ENCODE data around the gene CCDC71L.
"Not testable (repeated sequence)": the region's sequence is repeated elsewhere in the genome, so short reads cannot be mapped to it uniquely, and the experiment has no call there.

CCDC71L gene

DNA sequence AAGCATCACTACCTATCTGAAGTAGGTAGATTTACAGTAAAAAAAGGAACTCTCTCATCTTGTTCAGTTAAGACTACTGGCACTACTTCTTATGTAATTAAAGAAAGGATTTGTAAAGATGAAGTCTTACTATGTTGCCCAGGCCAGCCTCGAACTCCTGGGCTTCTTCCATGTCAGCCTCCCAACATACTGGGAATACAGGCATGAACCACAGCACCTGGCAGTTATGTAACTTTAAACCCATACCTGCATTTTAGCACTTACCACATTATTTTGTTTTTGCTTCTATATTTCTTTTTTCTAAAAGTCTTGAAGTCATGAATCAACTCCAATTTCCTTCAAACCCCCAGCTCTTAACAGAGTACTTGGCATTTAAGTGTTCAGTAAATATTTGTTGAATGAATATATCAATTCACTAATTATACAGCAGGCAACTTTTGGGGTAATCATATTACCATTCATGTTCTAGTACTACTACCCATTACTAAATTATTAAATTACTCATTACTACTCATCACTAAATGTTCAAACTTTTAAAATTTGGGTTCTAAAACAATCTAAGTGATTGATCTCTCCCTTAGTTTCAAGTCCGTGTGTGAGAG lies 31.6 kb upstream of the CCDC71L start:
- no peak for ATAC-seq
- no peak for TF ChIP-seq ZFP30 (CRISPR knock-in tag; IDR thresholded peaks at IDR 0.05)
- no peak for TF ChIP-seq ESRRG (CRISPR knock-in tag; IDR thresholded peaks at IDR 0.05)
- no peak for TF ChIP-seq TOX (CRISPR knock-in tag; IDR thresholded peaks at IDR 0.05; ENCODE audit: borderline replicate concordance)
- TF ChIP-seq CSDC2 (CRISPR knock-in tag; IDR thresholded peaks at IDR 0.05): no peak
- TF ChIP-seq ZFP3 (CRISPR knock-in tag; IDR thresholded peaks at IDR 0.05): no peak
- no peak for TF ChIP-seq SNAI2 (CRISPR knock-in tag; IDR thresholded peaks at IDR 0.05)
- TF ChIP-seq PATZ1 (CRISPR knock-in tag; IDR thresholded peaks at IDR 0.05; ENCODE audit: borderline replicate concordance): no peak
- TF ChIP-seq, protein P1, sequence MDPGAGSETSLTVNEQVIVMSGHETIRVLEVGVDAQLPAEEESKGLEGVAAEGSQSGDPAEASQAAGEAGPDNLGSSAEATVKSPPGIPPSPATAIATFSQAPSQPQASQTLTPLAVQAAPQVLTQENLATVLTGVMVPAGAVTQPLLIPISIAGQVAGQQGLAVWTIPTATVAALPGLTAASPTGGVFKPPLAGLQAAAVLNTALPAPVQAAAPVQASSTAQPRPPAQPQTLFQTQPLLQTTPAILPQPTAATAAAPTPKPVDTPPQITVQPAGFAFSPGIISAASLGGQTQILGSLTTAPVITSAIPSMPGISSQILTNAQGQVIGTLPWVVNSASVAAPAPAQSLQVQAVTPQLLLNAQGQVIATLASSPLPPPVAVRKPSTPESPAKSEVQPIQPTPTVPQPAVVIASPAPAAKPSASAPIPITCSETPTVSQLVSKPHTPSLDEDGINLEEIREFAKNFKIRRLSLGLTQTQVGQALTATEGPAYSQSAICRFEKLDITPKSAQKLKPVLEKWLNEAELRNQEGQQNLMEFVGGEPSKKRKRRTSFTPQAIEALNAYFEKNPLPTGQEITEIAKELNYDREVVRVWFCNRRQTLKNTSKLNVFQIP (CRISPR knock-in tag; IDR thresholded peaks at IDR 0.05; ENCODE audit: borderline replicate concordance, low read depth): no peak
- TF ChIP-seq ZC3H10 (CRISPR knock-in tag; IDR thresholded peaks at IDR 0.05): no peak
- no peak for TF ChIP-seq BACH2 (CRISPR knock-in tag; IDR thresholded peaks at IDR 0.05; ENCODE audit: borderline replicate concordance)

DNA sequence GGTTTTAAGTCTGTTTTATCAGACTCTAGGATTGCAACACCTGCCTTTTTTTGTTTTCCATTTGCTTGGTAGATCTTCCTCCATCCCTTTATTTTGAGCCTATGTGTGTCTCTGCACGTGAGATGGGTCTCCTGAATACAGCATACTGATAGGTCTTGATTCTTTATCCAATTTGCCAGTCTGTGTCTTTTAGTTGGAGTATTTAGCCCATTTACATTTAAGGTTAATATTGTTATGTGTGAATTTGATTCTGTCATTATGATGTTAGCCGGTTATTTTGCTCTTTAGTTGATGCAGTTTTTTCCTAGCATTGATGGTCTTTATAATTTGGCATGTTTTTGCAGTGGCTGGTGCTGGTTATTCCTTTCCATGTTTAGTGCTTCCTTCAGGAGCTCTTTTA lies 27.2 kb upstream of the CCDC71L start:
- not testable (repeated sequence) for ATAC-seq

- TF ChIP-seq ZFP3 (CRISPR knock-in tag; IDR thresholded peaks at IDR 0.05) (no peak), ZNF8 (CRISPR knock-in tag; IDR thresholded peaks at IDR 0.05) (no peak), CSRNP3 (CRISPR knock-in tag; IDR thresholded peaks at IDR 0.05) (no peak), PATZ1 (CRISPR knock-in tag; IDR thresholded peaks at IDR 0.05; ENCODE audit: borderline replicate concordance) (no peak), TCF4 (CRISPR knock-in tag; IDR thresholded peaks at IDR 0.05; ENCODE audit: borderline replicate concordance) (no peak), CSDC2 (CRISPR knock-in tag; IDR thresholded peaks at IDR 0.05) (no peak), RARB (CRISPR knock-in tag; IDR thresholded peaks at IDR 0.05) (no peak), OSR1 (CRISPR knock-in tag; IDR thresholded peaks at IDR 0.05) (no peak), ZNF565 (CRISPR knock-in tag; conservative IDR thresholded peaks at IDR 0.05; ENCODE audit: low read depth) (no peak), BACH2 (CRISPR knock-in tag; IDR thresholded peaks at IDR 0.05; ENCODE audit: borderline replicate concordance) (no peak), SNAI2 (CRISPR knock-in tag; IDR thresholded peaks at IDR 0.05) (no peak), PPARA (CRISPR knock-in tag; IDR thresholded peaks at IDR 0.05; ENCODE audit: borderline replicate concordance) (no peak), ZFP30 (CRISPR knock-in tag; IDR thresholded peaks at IDR 0.05) (no peak), ISL1 (CRISPR knock-in tag; IDR thresholded peaks at IDR 0.05) (no peak)
- TF ChIP-seq, protein P2, sequence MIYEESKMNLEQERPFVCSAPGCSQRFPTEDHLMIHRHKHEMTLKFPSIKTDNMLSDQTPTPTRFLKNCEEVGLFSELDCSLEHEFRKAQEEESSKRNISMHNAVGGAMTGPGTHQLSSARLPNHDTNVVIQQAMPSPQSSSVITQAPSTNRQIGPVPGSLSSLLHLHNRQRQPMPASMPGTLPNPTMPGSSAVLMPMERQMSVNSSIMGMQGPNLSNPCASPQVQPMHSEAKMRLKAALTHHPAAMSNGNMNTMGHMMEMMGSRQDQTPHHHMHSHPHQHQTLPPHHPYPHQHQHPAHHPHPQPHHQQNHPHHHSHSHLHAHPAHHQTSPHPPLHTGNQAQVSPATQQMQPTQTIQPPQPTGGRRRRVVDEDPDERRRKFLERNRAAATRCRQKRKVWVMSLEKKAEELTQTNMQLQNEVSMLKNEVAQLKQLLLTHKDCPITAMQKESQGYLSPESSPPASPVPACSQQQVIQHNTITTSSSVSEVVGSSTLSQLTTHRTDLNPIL (CRISPR knock-in tag; IDR thresholded peaks at IDR 0.05; ENCODE audit: low read depth): no peak
- TF ChIP-seq, protein P1 (CRISPR knock-in tag; IDR thresholded peaks at IDR 0.05; ENCODE audit: borderline replicate concordance, low read depth): no peak
- ATAC-seq: no peak
Measured at GRCh38 chr7:106683941-106684340, 23.0 kb upstream of the CCDC71L start.
